GM19452 (cell line): ENCODE measurements around the gene LRP6.
"Not testable (repeated sequence)": the region's sequence is repeated elsewhere in the genome, so short reads cannot be mapped to it uniquely, and the experiment has no call there.

Source experiments
- ATAC-seq: cut with Tn5 transposase; IDR thresholded peaks from one replicate; pipeline ENCODE4 v1.9.1; 2021; ENCODE audit not compliant: unreplicated experiment

Gene LRP6

DNA sequence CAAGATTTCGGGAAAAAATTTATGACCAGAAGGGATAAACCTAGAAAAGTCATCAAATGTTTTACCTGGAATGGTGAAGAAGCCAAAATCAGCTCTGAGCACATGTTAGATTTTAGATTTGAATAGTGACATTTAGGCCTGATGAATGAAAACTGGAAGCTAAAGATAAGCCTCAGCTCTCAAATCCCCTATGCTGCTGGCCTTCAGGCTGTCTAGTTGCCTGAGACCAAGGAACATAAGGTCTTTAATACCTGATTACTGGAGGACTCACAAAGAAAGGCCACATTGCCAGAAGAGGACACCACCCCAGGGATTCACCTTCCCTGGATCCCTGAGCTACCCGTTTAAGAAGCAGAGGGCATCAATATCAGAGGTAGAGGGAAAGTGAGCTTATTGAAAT, 139.5 kb downstream of the LRP6 start:
- no peak for ATAC-seq

DNA sequence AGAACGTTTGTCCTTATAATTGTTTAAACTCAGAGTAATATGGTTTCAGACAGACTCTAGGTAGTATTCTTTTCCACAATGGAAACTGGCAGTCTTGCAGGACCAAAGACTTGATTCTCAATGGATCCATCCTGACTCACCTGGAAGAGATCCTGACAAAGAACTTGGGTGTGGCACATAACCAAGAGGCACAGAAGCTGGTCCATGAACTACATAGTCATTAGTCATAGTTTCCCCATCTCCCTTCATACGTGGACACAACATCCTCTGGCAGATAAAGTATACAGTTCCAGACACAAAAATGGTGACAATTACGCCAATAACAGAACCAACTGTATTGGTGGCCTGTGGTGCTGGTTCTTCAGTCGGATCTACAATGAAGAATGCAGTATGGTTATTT, 140.3 kb downstream of the LRP6 start:
- ATAC-seq = no peak

DNA sequence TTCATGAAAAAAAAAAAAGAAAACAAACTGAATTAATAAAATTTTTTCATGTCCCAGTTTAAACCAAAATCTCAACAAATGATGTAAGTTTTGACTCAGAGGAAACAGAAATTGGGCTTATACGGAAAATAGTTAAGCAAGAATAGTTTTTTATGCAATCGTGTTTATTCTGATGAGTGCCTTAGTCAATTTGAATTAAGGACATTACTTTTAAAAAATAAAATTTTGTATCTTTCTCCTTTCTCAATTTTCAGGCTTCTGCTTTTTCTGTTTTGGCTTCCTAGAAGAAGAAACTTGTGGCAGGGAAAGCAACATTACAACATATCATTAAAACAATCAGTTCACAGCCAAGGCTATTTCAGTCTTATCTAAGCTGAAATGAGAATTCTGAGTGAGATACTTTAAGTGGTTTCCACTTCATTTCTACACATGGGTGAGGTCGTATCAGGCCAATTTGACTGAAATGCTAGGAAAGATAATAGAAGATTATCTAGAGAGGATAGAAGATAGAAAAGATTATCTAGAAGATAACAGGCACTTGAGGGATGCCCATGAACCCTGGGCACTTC, 143.7 kb downstream of the LRP6 start:
- ATAC-seq = no peak

DNA sequence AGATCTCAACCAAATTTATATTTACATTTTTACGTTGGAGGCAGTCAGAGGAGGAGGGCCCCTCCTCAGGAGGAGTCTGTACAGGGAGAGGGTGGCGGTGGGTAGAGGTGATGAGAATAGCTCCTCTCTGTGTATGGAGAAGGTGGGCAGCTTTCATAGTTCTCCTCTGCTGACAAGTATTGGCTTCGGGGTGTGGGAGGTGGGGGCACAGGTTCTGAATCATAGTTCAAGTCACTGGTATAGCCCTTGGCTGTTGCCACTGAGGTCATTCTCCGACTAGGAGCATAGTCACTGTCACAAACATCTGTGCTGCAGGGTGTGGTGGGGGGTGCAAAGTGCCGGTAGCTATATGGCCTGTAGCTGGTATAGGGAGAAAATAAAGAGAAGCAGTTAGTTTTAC, 145.8 kb downstream of the LRP6 start:
- no peak for ATAC-seq

DNA sequence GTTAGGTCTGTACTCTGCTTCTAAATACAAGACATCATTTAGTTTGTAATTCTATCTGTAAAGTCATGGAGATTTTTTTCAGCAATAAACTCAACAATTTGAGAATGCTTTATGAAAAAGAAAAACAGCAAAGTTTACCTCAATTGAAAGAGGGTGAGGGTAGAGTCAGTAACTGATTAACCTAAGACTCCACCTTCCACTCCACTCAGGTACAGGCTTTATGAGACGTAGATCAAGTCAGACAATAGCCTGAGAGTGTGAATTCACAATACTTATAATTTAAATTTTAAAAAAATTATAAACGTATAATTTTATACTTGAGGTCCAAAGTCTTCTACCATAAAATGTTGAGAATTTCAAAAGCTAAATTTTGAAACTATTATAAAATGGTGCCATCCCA, 150.2 kb downstream of the LRP6 start:
- no peak for ATAC-seq

DNA sequence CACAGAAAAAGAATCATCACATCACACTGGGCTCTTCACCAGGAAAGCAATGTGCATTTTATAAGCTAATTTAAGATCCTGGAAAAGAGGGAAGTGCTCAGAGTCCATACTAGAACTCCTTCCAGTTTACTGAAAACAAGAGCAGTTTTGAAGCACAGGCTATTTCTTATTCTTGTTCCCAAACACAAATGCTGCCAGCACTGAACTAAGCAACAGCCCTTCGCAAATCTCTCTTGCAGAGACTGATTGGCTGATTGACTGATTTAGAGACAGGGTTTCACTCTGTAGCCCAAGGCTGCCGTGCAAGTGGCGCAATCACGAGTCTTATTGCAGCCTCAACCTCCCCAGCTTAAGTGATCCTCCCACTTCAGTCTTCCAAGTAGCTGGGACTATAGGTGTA, 151.3 kb downstream of the LRP6 start:
- no peak for ATAC-seq

DNA sequence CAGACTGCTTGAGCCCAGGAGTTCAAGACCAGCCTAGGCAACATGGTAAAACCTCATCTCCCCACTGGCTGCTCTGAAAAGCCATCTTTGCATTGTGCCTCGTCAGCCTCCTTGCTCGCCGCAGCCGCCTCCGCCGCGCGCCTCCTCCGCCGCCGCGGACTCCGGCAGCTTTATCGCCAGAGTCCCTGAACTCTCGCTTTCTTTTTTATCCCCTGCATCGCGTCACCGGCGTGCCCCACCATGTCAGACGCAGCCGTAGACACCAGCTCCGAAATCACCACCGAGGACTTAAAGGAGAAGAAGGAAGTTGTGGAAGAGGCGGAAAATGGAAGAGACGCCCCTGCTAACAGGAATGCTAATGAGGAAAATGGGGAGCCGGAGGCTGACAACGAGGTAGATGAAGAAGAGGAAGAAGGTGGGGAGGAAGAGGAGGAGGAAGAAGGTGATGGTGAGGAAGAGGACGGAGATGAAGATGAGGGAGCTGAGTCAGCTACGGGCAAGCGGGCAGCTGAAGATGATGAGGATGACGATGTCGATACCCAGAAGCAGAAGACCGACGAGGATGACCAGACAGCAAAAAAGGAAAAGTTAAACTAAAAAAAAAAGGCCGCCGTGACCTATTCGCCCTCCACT, 155.8 kb downstream of the LRP6 start:
- ATAC-seq = not testable (repeated sequence)

DNA sequence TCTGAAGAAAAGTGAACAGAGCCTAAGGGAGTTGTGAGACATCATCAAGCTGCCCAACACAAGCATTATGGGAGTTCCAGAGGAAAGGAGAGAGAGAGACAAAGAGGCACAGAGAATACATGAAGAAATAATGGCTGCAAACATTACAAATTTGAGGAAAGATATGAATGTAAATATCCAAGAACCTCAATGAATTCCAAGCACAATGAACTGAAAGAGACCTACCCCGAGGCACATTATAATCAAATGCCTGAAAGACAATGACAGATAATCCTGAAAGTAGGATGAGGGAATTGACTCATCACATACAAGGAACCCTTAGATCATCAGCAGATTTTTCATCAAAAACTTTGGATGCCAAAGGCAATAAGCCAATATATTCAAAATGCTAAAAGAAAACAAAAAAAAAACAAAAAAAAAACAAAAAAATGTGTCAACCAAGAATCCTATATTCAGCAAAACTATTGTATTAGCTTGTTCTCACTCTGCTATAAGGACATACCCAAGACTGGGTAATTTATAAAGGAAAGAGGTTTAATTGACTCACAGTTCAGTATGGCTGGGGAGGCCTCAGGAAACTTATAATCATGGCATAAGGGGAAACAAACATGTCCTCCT, 158.3 kb downstream of the LRP6 start:
- ATAC-seq = no peak

DNA sequence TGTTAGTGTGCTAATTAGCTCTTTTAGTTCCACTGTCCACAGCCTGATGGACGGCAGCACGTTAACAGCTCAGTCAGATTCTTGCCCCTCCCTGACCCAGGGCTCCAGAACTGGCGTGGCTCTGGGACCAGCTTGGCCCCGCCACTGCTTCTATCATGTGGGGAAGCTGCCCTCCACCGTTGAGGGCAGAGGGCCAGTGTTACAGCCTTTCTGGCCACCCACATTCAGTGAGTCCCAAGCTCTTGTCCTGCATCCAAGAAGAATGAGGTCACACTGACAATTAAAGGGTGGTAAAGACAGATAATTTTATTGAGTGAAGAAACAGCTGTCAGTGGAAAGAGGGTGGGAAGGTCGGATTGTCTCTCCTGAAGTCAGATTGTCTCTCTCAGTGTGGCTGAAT, 159.2 kb downstream of the LRP6 start:
- ATAC-seq = no peak

DNA sequence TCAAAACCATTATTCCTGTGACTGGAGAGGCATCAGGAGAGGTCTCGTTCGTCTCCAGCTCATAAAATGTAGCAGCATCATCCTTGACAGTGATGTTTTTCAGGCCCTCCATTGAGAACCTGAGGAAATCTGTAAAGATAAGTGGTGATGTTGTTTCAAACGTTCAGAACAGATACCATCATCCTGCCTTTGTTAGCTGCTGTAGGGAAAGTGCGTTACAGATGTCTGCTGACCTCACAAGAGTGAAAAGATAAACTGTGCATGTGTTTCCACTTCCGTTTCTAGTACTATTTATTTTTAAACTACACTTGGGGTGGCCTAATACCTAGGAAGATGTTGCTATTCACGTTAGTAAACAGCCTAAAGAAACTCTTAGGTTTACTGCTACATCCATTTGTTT, 167.7 kb downstream of the LRP6 start:
- no peak for ATAC-seq

DNA sequence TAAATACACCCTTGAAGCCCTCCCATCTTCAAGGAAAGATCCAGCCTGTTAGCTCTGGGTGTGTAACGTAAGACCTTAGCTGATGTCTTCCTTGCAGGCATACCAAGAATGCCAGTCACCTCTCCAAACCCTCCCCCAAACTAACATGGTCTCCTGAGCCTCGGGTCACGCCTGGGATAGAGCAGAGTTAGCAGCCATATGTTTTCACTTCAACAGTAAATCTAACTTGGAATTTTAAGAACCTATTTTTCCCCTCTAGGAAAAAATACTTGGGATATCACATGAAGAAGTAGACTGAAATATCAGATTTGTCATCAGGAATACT, 168.2 kb downstream of the LRP6 start:
- no peak for ATAC-seq

DNA sequence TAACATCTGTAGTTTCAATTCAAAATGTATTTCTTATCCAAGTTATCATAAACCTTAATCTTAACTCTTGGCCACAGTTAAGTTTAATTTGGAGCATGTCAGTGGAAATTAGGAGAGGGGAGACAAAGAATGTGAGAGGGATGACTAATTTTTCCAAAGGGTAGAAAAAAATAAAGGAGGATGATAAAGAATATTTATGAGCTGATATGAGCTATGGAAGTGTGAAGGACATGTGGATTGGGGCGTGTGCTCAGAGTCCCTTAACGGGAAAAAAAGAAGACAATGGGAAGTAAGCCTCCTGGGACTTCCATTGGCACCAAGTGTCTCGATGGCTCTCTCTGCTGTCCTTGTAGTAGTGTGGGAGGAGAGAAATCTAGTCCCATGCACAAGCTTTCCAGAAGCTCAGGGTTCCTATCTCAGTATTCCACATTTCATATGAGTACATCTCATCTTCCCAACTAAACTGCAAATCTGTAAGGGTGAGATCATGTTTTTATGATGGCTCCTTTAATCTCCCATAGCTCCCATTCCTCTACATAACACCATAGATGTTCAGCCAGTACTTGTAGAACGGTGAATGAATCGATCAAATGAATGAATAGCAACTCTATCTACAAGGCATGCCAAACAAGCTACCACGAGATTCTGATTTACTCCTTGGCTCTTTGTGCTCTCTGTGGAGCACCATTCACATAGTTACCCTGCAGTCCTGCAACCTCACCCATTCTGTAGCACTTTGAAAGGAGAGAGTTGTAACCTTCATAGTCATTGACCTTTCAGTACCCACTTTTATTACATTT, 168.8 kb downstream of the LRP6 start:
- no peak for ATAC-seq

DNA sequence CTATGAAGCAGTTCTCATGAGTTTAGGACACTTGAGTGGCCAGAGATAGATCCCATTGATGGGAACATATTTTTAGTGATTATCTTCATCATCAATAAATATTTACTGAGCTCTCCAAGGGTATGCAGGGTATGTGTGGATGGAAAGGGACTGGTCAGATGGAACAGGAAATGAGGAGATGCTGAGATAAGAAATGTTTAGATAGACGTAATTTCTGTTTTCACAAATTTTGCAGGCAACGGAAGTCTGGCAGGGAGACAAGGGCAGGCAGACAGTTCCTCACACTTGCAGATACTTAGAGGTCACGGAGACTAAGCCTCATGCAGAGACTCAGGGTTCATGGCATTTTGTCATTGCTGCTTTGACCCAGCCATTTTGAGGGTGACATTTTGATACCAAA, 171.8 kb downstream of the LRP6 start:
- ATAC-seq = no peak

DNA sequence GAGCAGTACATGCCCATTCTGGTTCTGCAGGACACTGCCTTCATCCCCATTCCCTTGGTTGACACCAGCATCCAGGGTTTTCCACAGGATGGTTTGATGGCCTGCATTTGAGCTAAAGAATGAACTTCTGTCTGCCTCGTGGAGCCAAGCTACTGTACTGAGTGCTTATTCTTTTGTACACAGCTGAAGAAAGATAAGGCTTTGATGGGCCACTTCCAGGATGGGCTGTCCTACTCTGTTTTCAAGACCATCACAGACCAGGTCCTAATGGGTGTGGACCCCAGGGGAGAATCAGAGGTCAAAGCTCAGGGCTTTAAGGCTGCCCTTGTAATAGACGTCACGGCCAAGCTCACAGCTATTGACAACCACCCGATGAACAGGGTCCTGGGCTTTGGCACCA, 172.4 kb downstream of the LRP6 start:
- ATAC-seq = no peak

DNA sequence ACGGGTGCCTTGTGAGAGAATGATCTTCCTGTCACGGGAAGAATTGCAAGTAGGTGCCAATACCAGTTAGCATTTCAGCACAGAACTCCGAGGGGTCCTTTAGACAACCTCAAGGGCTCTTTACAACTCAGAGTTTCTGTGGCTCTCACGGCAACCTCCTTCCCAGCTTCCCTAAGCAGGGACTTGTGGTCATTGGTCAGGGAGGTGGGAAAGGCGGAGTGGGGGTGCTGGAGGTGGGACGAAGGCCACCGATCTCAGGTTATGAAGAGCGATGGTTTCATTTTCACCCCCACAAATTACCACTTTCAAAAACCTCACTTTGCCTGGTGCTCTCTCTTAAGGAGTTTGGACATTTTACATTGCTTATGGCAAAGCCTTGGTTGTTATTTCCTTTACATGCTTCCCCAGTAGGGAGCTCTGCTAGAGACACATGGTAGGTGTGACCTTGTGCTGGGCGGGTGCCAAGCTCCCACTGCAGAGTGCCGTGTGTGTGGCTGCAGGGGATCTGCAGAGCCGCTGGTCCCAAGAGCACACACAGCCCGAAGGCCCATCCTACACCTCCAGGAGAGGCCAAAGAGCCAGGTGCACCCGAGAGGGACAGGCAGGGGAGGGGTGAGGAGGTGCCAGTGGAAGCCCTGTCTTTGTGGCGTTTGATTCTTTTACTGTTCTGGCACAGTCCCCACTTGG, 174.7 kb downstream of the LRP6 start:
- ATAC-seq = no peak

DNA sequence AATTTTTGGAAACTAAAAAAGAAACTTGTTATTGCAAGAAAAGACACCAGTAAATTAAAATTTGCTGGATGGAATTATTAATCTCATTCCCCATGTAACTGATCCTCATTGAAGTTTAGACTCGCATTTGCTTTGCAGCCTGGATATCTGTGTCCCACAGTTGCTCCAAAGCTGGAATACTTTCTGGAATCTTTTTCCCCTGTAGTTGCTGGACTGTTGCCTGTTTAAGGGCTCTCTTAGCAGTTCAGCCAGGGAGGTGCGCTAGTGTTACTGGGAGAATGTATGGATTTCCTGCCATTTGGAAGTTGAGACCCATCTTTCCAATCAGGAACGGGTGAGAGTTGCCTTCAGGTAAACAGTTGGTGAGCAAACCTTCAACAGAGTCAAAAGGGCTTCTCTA, 175.8 kb downstream of the LRP6 start:
- ATAC-seq = no peak

DNA sequence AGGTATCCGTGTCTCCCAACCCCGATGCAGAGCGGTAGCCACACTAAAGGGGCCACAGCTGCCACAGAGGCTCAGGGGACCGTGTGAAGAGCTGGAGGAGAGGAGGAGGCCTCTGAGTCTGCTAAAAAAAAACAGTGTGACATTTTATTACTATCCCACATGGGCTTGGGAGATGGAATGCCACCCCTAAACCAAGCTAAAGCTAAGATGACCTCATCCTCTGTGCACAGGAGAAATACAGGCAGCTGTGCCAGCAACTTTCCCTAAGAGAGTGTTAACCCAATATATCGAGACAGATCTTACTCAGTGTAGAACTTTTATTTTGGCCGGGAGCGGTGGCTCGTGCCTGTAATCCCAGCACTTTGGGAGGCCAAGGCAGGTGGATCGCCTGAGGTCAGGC, 178.1 kb downstream of the LRP6 start:
- ATAC-seq = no peak

DNA sequence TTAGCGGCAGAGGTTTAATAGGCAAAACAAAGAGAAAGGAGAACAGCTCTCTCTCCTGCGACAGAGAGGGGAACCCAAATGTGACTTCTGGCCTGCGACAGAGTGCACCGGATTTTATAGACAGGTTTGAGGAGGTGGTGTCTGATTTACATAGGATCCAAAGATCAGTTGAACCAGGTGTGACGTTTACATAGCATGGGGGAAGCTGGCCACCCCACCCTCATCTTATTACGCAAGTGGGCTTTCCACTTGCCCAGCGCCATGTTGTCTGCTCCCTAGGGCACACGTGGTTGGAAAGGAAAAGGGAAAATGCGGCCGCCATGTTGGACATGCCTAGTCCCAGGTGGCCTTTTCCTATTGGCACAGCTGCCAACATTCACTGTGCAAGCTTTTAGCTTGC, 178.7 kb downstream of the LRP6 start:
- no peak for ATAC-seq

DNA sequence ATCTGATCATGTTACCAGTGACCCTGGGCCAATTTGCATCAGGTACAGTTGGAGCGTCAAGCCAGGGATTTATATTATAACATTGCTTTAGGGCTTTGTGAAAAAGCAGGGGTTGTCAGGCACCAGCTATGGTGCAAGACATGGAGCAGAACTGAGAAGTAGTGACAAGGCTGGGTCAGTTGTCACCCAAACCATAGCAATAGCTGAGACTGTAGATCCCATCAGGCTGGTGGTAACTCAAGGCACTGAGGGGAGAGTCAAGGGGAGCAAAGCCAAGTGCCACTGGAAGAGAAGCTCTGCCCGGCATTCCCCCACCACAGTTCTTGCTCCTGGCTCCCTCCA, 179.2 kb downstream of the LRP6 start:
- ATAC-seq = no peak

DNA sequence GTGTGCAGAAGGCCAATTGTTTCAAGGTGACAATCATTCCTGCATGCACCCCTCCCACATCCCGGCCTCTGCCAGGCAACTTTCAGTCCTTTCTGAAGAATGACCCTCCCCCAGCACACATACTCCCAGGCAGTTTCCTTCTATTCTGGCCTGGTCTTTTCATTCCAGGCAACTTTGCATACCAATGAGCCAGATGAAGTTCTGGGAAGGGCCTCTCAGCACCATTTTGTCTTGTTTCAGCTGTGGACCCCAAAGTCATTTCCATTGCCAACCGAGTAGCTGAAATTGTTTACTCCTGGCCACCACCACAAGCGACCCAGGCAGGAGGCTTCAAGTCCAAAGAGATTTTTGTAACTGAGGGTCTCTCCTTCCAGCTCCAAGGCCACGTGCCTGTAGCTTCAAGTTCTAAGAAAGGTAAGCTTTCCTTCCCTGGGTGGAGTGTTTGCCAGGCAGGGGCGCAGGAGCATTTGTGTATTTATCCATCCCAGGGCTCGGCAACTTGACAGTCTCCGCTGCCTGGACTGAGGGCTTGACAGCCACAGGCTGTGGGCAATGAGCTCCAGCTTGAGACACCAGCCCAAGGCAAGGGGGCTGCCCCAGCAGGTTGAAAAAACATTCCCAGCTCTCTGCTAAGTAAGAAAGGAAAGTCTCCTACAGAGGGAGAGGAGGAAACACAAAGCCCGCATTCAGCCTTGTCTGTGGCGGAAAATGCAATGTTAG, 179.7 kb downstream of the LRP6 start:
- no peak for ATAC-seq

DNA sequence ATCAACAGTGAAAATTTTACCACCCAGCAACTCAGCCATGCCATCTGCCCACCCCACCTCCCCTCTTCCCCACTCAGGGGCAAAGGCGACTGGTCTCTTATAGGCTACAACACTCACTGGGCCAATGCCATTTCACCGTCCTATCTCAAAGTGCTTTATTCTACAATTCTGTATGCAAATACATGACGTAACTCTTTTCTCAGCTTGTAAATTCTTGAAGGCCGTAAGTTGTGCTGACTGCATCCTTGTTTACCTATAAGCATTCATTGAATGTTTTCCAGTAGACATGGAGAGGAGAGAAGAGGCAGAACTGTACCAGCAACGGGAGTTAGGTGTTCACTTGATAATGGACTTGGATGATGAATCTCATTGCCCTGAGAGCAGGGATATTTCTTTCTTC, 180.5 kb downstream of the LRP6 start:
- no peak for ATAC-seq
